WTC11 (cell line): ENCODE measurements around the gene COL5A1. TPM values are rescaled to one million over a fixed set of nuclear protein-coding genes. Genes with fewer than 3 reads are reported as not detected.

Source experiments
- ATAC-seq: fragments of 200-7000 bp; cut with Tn5 transposase; 2 replicates; pipeline ENCODE4 v1.10.0; 2021; ENCODE audit warnings: mild to moderate bottlenecking, moderate library complexity
- CTCF ChIA-PET: fragments of 300-600 bp; sonication (Branson Sonifier 250); formaldehyde crosslinking; loops from one replicate; lab custom pipeline; 2021; ENCODE audit warnings: antibody characterized with exemption; lab: Charles Lee
- POLR2A ChIA-PET: fragments of 350-600 bp; sonication (Branson Sonifier 250); formaldehyde crosslinking; loops from one replicate; lab custom pipeline; 2021; ENCODE audit warnings: antibody characterized with exemption; lab: Charles Lee
- DNase-seq: peaks from one replicate; pipeline ENCODE4 v3.0.0; 2021; ENCODE audit warnings: low spot score
- H3K27ac Mint-ChIP-seq: 2 replicates; pipeline ENCODE4 v1.8.0; 2021; ENCODE audit warnings: mixed read lengths
- H3K27me3 Mint-ChIP-seq: 2 replicates; pipeline ENCODE4 v1.8.0; 2021; ENCODE audit warnings: low read depth, mild to moderate bottlenecking, moderate library complexity, mixed read lengths
- H3K36me3 Mint-ChIP-seq: 2 replicates; pipeline ENCODE4 v1.8.0; 2021; ENCODE audit warnings: mixed read lengths
- H3K4me1 Mint-ChIP-seq: 2 replicates; pipeline ENCODE4 v1.8.0; 2022; ENCODE audit warnings: mixed read lengths
- H3K4me3 Mint-ChIP-seq: 2 replicates; pipeline ENCODE4 v1.8.0; 2021; ENCODE audit warnings: mild to moderate bottlenecking, moderate library complexity, mixed read lengths
- H3K9me3 Mint-ChIP-seq: 2 replicates; pipeline ENCODE4 v1.8.0; 2021; ENCODE audit warnings: mixed read lengths
- E2F1 ChIP-seq: sonication (generic); formaldehyde crosslinking; IDR thresholded peaks from 2 replicates; pipeline ENCODE4 v1.8.0; 2022; ENCODE audit warnings: mild to moderate bottlenecking, missing genetic modification reagents
- E2F4 ChIP-seq: sonication (generic); formaldehyde crosslinking; IDR thresholded peaks from 2 replicates; pipeline ENCODE4 v1.8.1; 2022; ENCODE audit warnings: low read depth, mild to moderate bottlenecking, moderate library complexity, missing genetic modification reagents, borderline replicate concordance
- EMX1 ChIP-seq: fragments of 250-450 bp; sonication (Bioruptor Pico); IDR thresholded peaks from 2 replicates; pipeline ENCODE4 v1.8.0; 2021; ENCODE audit warnings: mild to moderate bottlenecking
- FOXP1 ChIP-seq: sonication (generic); formaldehyde crosslinking; IDR thresholded peaks from 2 replicates; pipeline ENCODE4 v1.8.0; 2022; ENCODE audit warnings: missing genetic modification reagents, mild to moderate bottlenecking, moderate library complexity, borderline replicate concordance
- GRHL2 ChIP-seq: fragments of 250-450 bp; sonication (Bioruptor Pico); IDR thresholded peaks from 2 replicates; pipeline ENCODE4 v1.8.0; 2022; ENCODE audit warnings: mild to moderate bottlenecking, moderate library complexity; ENCODE audit not compliant: insufficient replicate concordance, severe bottlenecking
- HMGA2 ChIP-seq: fragments of 250-450 bp; sonication (Bioruptor Pico); IDR thresholded peaks from 2 replicates; pipeline ENCODE4 v1.4.0; 2021; ENCODE audit warnings: mild to moderate bottlenecking, moderate library complexity
- NFE2L1 ChIP-seq: sonication (generic); formaldehyde crosslinking; IDR thresholded peaks from 2 replicates; pipeline ENCODE4 v1.8.1; 2023; ENCODE audit warnings: missing genetic modification reagents
- NFYB ChIP-seq: sonication (generic); formaldehyde crosslinking; conservative IDR thresholded peaks from 2 replicates; pipeline ENCODE4 v1.8.0; 2022; ENCODE audit warnings: low read depth, missing genetic modification reagents
- OVOL2 ChIP-seq: fragments of 250-450 bp; sonication (Bioruptor Pico); IDR thresholded peaks from 2 replicates; pipeline ENCODE4 v1.9.0; 2021; ENCODE audit warnings: mild to moderate bottlenecking, borderline replicate concordance
- RELA ChIP-seq: sonication (generic); formaldehyde crosslinking; IDR thresholded peaks from 2 replicates; pipeline ENCODE4 v1.8.1; 2022; ENCODE audit warnings: missing genetic modification reagents, mild to moderate bottlenecking, borderline replicate concordance
- TEAD4 ChIP-seq: sonication (generic); formaldehyde crosslinking; IDR thresholded peaks from 2 replicates; pipeline ENCODE4 v1.8.0; 2022; ENCODE audit warnings: mild to moderate bottlenecking, missing genetic modification reagents
- ZBTB21 ChIP-seq: sonication (generic); formaldehyde crosslinking; IDR thresholded peaks from 2 replicates; pipeline ENCODE4 v1.8.1; 2023; ENCODE audit warnings: mild to moderate bottlenecking, missing genetic modification reagents, borderline replicate concordance
- ZNF232 ChIP-seq: sonication (generic); formaldehyde crosslinking; IDR thresholded peaks from 2 replicates; pipeline ENCODE4 v1.8.0; 2022; ENCODE audit warnings: mild to moderate bottlenecking, missing genetic modification reagents
- ZSCAN18 ChIP-seq: fragments of 250-450 bp; sonication (Bioruptor Pico); IDR thresholded peaks from 2 replicates; pipeline ENCODE4 v2.1.2; 2022; ENCODE audit warnings: mild to moderate bottlenecking, moderate library complexity
- total RNA-seq: library from RNA; stranded (reverse); gene quantifications from 3 replicates; pipeline ENCODE4 v1.2.3, GENCODE V29; 2021
- TF ChIP-seq, protein P1 (sequence below): fragments of 250-450 bp; sonication (Bioruptor Pico); IDR thresholded peaks from 2 replicates; pipeline ENCODE4 v1.8.0; 2021; ENCODE audit warnings: mild to moderate bottlenecking
- TF ChIP-seq, protein P2 (sequence below): sonication (generic); formaldehyde crosslinking; conservative IDR thresholded peaks from 2 replicates; pipeline ENCODE4 v1.8.1; 2022; ENCODE audit warnings: mild to moderate bottlenecking, missing genetic modification reagents
- TF ChIP-seq, protein P3 (sequence below): fragments of 250-450 bp; sonication (Bioruptor Pico); IDR thresholded peaks from 2 replicates; pipeline ENCODE4 v1.9.0; 2021; ENCODE audit warnings: mild to moderate bottlenecking
- TF ChIP-seq, protein P4 (sequence below): sonication (generic); formaldehyde crosslinking; IDR thresholded peaks from 2 replicates; pipeline ENCODE4 v1.8.1; 2022; ENCODE audit warnings: low read depth, missing genetic modification reagents, borderline replicate concordance

COL5A1 gene
- total RNA-seq, 1 experiment from 2014 or later = 13.5 TPM

- TF ChIP-seq E2F1 (CRISPR knock-in tag) (no peak), OVOL2 (CRISPR knock-in tag) (no peak), NFE2L1 (CRISPR knock-in tag) (no peak)
- TF ChIP-seq, protein P1, sequence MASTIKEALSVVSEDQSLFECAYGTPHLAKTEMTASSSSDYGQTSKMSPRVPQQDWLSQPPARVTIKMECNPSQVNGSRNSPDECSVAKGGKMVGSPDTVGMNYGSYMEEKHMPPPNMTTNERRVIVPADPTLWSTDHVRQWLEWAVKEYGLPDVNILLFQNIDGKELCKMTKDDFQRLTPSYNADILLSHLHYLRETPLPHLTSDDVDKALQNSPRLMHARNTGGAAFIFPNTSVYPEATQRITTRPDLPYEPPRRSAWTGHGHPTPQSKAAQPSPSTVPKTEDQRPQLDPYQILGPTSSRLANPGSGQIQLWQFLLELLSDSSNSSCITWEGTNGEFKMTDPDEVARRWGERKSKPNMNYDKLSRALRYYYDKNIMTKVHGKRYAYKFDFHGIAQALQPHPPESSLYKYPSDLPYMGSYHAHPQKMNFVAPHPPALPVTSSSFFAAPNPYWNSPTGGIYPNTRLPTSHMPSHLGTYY (CRISPR knock-in tag) = no peak
- TF ChIP-seq, all 79 proteins: peak for 0
Measured at GRCh38 chr9:134704498-134704897, 62.9 kb downstream of the COL5A1 start (continued).

DNA sequence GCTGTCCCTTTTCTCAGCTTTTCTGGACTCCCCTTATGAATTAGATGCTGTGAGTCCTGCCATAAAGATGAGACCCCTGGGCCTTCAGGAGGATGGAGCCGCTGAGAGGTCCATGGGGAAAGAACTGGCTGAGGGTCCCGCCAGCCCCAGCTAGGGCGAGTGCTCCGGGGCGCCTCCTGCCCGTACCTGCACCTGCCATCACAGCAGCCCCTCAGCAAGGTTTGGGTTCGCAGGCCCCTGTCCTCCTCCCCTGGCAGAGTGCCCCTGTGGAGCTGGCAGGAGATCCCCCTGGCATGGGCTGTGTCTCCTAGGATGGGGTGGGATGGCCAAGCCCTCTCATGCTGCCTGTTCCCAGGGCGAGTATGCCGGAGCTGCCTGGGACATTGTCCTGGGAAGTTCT is 64.2 kb downstream of the COL5A1 start:
- Mint-ChIP-seq H3K4me3 (no peak overlapping the region), H3K9me3 (peaks cover 3% of the 10 kb centered on the region; the same call in 1 of the 2 replicates), H3K36me3 (peaks cover 2% of the 10 kb centered on the region; the same call in 1 of the 2 replicates), H3K4me1 (no peaks in the 10 kb centered on the region), H3K27me3 (no peaks in the 10 kb centered on the region), H3K27ac (no peak overlapping the region)
- TF ChIP-seq, protein P2, sequence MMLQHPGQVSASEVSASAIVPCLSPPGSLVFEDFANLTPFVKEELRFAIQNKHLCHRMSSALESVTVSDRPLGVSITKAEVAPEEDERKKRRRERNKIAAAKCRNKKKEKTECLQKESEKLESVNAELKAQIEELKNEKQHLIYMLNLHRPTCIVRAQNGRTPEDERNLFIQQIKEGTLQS (CRISPR knock-in tag) = no peak
- TF ChIP-seq GRHL2 (no peak), OVOL2 (CRISPR knock-in tag) (no peak)
- TF ChIP-seq, protein P3, sequence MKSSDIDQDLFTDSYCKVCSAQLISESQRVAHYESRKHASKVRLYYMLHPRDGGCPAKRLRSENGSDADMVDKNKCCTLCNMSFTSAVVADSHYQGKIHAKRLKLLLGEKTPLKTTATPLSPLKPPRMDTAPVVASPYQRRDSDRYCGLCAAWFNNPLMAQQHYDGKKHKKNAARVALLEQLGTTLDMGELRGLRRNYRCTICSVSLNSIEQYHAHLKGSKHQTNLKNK = no peak
- ATAC-seq (no peak), DNase-seq (no peak)
- ChIA-PET CTCF (interaction anchor here (0.8 to 1.9 kb wide), 2 partner anchors 17 to 37 kb away, joined by 4 to 6 read pairs; no protein-coding TSS in a partner anchor), POLR2A (no interaction called here)

DNA sequence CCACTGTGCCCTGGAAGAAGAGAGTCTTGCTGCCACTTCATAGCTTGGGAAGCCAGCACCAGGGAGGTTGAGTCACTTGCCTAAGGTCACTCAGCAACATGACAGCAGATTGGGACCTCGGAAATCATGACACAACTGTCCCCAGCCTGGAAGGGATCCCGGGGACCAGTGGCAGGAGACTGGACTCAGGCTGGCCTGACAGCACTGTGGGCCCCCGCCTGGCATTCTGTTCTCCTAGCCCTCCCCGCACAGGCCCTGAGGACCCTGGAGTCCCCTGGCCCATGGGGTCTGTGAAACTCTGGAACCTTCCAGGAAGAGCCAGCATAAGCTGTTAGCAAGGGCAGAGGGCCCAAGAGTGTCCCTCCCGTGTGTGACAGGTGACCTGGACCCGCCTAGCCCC is 64.9 kb downstream of the COL5A1 start:
- Mint-ChIP-seq H3K27ac (no peak overlapping the region), H3K27me3 (no peaks in the 10 kb centered on the region), H3K4me1 (no peaks in the 10 kb centered on the region), H3K4me3 (no peak overlapping the region), H3K36me3 (peaks cover 2% of the 10 kb centered on the region; the same call in 1 of the 2 replicates), H3K9me3 (peaks cover 3% of the 10 kb centered on the region; the same call in 1 of the 2 replicates)
- no peak for DNase-seq
- no peak for ATAC-seq
- ChIA-PET CTCF (interaction anchor here (1.2 to 1.9 kb wide), 2 partner anchors 8 to 17 kb away, joined by 4 to 6 read pairs; no protein-coding TSS in a partner anchor), POLR2A (no interaction called here)
- TF ChIP-seq, protein P4, sequence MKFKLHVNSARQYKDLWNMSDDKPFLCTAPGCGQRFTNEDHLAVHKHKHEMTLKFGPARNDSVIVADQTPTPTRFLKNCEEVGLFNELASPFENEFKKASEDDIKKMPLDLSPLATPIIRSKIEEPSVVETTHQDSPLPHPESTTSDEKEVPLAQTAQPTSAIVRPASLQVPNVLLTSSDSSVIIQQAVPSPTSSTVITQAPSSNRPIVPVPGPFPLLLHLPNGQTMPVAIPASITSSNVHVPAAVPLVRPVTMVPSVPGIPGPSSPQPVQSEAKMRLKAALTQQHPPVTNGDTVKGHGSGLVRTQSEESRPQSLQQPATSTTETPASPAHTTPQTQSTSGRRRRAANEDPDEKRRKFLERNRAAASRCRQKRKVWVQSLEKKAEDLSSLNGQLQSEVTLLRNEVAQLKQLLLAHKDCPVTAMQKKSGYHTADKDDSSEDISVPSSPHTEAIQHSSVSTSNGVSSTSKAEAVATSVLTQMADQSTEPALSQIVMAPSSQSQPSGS = no peak
- no peak for TF ChIP-seq RELA (CRISPR knock-in tag)
- TF ChIP-seq ZNF232 (CRISPR knock-in tag) = no peak
- TF ChIP-seq TEAD4 = no peak
- TF ChIP-seq HMGA2 (CRISPR knock-in tag) = no peak
- no peak for TF ChIP-seq ZSCAN18 (CRISPR knock-in tag)
- TF ChIP-seq ZBTB21 (CRISPR knock-in tag) = no peak
- no peak for TF ChIP-seq FOXP1 (CRISPR knock-in tag)
- TF ChIP-seq EMX1 (CRISPR knock-in tag) = no peak
- TF ChIP-seq NFYB = no peak
- TF ChIP-seq E2F4 = no peak
